Measurements from ENCODE around the gene BEND3. TPM values are rescaled to one million over a fixed set of nuclear protein-coding genes. Genes with fewer than 3 reads are reported as not detected.

The BEND3 gene
- total RNA-seq, 4 donors from 2014 or later: 1.3 to 2.7 (median 2.2) TPM

GRCh38 chr6:107132330-107132954 lies 17.1 kb upstream of the BEND3 start:
- H3K4me1 ChIP-seq: no peaks in the 10 kb centered on the region
- 37 to 43% methylated on average over 8 of the region's 8 CpGs for WGBS, 2 donors
- DNase-seq (ENCODE audit: low spot score in 2 of 2): peak in 1 of 2 donors; percentile 22

GRCh38 chr6:107129370-107129925 lies 14.1 kb upstream of the BEND3 start:
- no peaks in the 10 kb centered on the region for H3K4me1 ChIP-seq
- no peaks in the 10 kb centered on the region for H3K9me3 ChIP-seq
- TF ChIP-seq EP300 (IDR thresholded peaks at IDR 0.05) (no peak), POLR2A (IDR thresholded peaks at IDR 0.05) (no peak), CTCF (IDR thresholded peaks at IDR 0.05) (no peak)
- H3K36me3 ChIP-seq: no peaks in the 10 kb centered on the region
- no peak overlapping the region for H3K27ac ChIP-seq
- H3K4me3 ChIP-seq: no peak overlapping the region
- 63 to 73% methylated on average over 9 of the region's 9 CpGs for WGBS, 2 donors
- no peaks in the 10 kb centered on the region for H3K27me3 ChIP-seq
- DNase-seq (ENCODE audit: low spot score in 2 of 2): no peak

More at GRCh38 chr6:107132330-107132954, 17.1 kb upstream of the BEND3 start:
- Histone ChIP-seq H3K27ac (no peak overlapping the region), H3K9me3 (no peaks in the 10 kb centered on the region), H3K27me3 (no peaks in the 10 kb centered on the region), H3K36me3 (no peaks in the 10 kb centered on the region), H3K4me3 (no peak overlapping the region)
- peak in 4 of 5 experiments; percentile 5 to 34 (median 24) for TF ChIP-seq CTCF (IDR thresholded peaks at IDR 0.05)
- TF ChIP-seq EP300 (IDR thresholded peaks at IDR 0.05): no peak

DNA sequence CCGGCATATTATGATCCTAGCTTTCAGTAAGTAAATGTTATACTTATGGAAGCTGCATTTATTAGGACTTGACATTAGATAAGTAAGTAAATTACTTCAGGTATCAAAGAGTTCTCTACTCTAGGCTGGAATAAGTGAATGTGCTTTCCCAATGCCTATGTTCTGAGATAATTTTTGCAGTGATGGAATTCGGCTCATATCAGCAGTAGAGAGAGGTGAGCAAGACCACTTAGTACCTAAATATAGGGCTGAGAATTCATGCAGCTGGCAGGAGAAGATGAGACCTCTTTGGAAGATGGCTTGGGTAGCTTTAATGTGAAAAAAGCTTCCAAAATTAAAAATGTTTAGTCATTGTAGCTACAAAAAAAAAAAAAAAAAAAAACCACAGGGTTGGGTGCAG lies 13.3 kb upstream of the BEND3 start:
- Histone ChIP-seq H3K9me3 (no peaks in the 10 kb centered on the region), H3K27me3 (no peaks in the 10 kb centered on the region), H3K36me3 (no peaks in the 10 kb centered on the region), H3K27ac (no peak overlapping the region), H3K4me3 (no peak overlapping the region), H3K4me1 (no peaks in the 10 kb centered on the region)
- WGBS, 2 donors: 87 to 97% methylated on average over 2 of the region's 2 CpGs
- no peak for TF ChIP-seq POLR2A (IDR thresholded peaks at IDR 0.05)
- no peak for TF ChIP-seq CTCF (IDR thresholded peaks at IDR 0.05)
- no peak for TF ChIP-seq EP300 (IDR thresholded peaks at IDR 0.05)
- DNase-seq (ENCODE audit: low spot score in 2 of 2): no peak

- no peaks in the 10 kb centered on the region for H3K27me3 ChIP-seq
- no peaks in the 10 kb centered on the region for H3K36me3 ChIP-seq
- H3K4me3 ChIP-seq: no peak overlapping the region
- no peaks in the 10 kb centered on the region for H3K9me3 ChIP-seq
- TF ChIP-seq EP300 (IDR thresholded peaks at IDR 0.05): no peak
- TF ChIP-seq CTCF (IDR thresholded peaks at IDR 0.05): no peak
- TF ChIP-seq POLR2A (IDR thresholded peaks at IDR 0.05): no peak
- H3K27ac ChIP-seq: no peak overlapping the region
- 90 to 100% methylated on average over 1 of the region's 1 CpG for WGBS, 2 donors
- no peak for DNase-seq (ENCODE audit: low spot score in 2 of 2)
- H3K4me1 ChIP-seq: no peaks in the 10 kb centered on the region
Measured at GRCh38 chr6:107128175-107128574, 12.9 kb upstream of the BEND3 start.

DNA sequence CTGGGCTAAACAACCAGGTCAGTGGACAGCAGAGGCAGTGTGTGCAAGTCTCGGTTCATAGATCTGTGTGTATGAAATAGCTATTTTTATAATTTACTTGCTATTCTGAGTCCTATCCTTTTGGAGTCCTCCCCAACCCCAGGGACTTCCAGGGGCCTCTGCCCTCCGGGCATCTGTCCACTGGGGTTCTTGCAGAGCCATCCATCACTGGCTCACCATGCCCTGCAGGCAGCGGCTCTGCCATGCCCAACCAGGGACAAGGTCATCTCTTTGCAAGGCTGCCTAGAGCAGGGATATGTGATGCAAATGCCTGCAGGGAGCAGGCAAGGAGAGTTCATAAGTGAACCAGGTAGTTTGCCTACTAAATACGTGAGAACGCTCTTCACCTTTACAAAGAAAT lies 10.5 kb upstream of the BEND3 start:
- no peak for DNase-seq (ENCODE audit: low spot score in 2 of 2)
- no peak overlapping the region for H3K27ac ChIP-seq
- no peaks in the 10 kb centered on the region for H3K9me3 ChIP-seq
- H3K4me1 ChIP-seq: no peaks in the 10 kb centered on the region
- H3K27me3 ChIP-seq: no peaks in the 10 kb centered on the region
- no peak for TF ChIP-seq CTCF (IDR thresholded peaks at IDR 0.05)
- no peak for TF ChIP-seq EP300 (IDR thresholded peaks at IDR 0.05)
- WGBS, 2 donors: 77 to 90% methylated on average over 5 of the region's 5 CpGs
- H3K36me3 ChIP-seq: no peaks in the 10 kb centered on the region
- H3K4me3 ChIP-seq: no peak overlapping the region
